Body of pancreas (tissue), 4 donors: ENCODE measurements around the gene ZNF222.

Source experiments
- POLR2A ChIP-seq, 3 donors: fragments of 450-650 bp; IDR thresholded peaks; one replicate each; pipeline ENCODE4 v1.6.1; 2016; ENCODE audit warnings: antibody characterized with exemption in 3 of 3, mild to moderate bottlenecking in 2 of 3
- TF ChIP-seq, protein P1 (sequence below), 7 experiments: fragments of 450-650 bp in 4 of 7; fragments of 200-600 bp in 3 of 7; sonication (generic) in 3 of 7; IDR thresholded peaks; one replicate each; pipeline ENCODE4 v1.5.1; 2016 to 2019; ENCODE audit warnings: antibody characterized with exemption in 7 of 7

DNA sequence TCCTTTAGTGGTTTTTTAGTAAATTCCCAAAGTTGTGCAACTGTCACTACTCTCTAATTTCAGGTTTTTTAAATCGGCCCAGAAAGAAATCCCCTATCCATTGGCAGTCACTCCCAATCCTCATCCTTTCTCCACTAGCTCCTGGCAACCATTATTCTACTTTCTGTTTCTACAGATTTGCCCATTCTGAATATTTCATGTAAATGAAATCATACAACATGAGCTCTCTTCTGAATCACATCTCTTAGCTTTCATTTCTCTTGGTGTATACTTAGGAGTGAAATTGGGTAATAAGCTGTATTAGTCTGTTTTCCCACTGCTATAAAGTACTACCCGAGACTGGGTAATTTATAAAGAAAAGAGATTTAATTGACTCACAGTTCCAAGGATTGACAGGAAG lies 17.0 kb downstream of the ZNF222 start:
- TF ChIP-seq, protein P1, sequence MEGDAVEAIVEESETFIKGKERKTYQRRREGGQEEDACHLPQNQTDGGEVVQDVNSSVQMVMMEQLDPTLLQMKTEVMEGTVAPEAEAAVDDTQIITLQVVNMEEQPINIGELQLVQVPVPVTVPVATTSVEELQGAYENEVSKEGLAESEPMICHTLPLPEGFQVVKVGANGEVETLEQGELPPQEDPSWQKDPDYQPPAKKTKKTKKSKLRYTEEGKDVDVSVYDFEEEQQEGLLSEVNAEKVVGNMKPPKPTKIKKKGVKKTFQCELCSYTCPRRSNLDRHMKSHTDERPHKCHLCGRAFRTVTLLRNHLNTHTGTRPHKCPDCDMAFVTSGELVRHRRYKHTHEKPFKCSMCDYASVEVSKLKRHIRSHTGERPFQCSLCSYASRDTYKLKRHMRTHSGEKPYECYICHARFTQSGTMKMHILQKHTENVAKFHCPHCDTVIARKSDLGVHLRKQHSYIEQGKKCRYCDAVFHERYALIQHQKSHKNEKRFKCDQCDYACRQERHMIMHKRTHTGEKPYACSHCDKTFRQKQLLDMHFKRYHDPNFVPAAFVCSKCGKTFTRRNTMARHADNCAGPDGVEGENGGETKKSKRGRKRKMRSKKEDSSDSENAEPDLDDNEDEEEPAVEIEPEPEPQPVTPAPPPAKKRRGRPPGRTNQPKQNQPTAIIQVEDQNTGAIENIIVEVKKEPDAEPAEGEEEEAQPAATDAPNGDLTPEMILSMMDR (IDR thresholded peaks at IDR 0.05), result no peak
- no peak for TF ChIP-seq POLR2A (IDR thresholded peaks at IDR 0.05)
